GM19468 (cell line): ENCODE data around the gene ELOA.
"Not testable (repeated sequence)": the region's sequence is repeated elsewhere in the genome, so short reads cannot be mapped to it uniquely, and the experiment has no call there.

Experiments used
- ATAC-seq: cut with Tn5 transposase; IDR thresholded peaks from one replicate; pipeline ENCODE4 v1.9.1; 2021; ENCODE audit warnings: mild to moderate bottlenecking, moderate library complexity, moderate number of reproducible peaks; ENCODE audit not compliant: unreplicated experiment; ENCODE audit errors: extremely low read depth

The ELOA gene

DNA sequence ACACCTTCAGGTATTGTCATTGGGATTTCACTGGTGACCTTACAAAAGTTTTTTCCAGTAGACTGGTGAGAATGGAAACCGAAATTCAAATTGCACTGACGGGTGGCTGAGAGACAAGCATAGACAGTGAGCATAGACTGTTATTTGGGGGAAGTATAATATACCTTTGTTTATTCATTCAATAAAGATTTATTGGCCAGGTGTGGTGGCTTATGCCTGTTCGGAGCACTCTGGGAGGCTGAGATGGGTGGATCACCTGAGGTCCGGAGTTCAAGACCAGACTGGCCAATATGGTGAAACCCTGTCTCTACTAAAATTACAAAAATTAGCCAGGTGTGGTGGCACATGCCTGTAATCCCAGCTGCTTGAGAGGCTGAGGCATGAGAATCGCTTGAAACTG is 10.0 kb upstream of the ELOA start:
- not testable (repeated sequence) for ATAC-seq

DNA sequence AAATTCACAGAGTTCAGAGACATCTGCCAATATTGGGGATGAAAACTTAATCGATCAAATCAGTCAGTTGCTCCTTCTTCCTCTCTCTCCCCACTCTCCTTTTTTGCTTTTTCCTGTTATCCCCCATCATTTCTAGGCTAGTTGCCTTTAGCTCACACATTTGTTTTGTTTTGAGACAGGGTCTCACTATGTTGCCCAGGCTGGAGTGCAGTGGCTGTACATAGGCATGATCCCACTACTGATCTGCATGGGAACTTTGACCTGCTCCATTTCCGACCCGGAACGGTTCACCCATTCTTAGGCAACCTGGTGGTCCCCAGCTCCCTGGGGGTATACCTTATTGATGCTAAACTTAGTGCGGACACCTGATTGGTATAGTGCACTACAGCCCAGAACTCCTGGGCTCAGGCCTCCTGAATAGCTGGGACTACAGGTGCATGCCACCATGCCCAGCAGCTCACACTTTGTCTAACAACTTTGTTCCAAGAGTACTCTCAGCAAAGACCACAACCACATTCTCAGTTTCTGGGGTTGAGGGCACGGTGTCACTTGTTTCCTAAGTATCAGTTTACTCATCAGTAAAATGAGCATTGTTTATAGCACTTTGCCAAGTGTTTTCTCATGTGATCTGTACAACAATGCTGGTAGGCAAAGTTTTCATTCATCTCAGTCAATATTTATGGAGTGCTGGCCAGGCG is 6.7 kb upstream of the ELOA start:
- no peak for ATAC-seq

DNA sequence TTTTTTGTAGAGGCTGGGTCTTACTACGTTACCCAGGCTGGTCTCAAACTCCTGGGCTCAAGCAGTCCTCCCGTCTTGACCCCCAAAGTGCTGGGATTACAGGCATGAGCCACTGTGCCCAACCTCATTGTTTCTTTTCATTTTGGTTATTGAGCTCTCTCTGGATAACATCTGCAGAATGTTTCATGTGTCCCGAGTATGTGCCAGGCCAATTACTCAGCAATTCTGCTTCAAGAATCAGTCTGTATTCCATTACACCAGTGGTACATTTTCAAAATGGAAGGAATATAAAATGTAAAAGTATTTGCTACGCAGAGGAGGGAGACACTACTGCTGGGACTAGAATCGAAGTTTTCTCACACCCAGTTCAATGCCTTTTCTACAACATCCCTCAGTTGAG is 1.7 kb upstream of the ELOA start:
- ATAC-seq: no peak

DNA sequence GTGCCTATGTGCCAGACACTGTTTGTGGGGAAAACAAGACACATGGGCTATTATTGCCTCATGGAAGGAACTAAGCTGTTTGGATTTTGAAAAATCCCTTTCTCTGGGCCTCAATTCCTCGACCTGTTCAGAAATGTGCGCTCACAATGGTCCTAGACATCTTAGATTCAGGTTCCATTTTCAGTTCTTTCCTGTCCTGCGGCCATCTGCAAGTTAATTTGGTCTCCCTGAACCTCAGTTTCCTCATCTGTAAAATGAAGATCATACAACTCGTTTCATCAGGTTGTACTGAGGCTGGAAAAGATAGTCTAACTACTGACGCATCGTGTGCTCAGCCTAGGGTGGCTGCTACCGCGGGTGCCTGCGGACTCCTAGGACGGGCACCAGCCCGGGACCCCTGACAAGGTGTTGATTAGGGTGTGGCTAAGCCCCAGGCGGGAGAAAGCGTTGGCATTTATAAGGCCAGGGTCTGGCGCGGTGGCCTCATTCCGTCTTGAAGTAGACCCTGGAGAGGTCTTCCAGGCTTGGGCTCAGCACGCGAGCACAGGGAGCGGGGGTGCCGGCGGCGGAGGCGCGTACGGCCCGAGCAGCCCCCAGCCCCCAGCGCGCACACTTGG is 493 bp upstream of the ELOA start:
- no peak for ATAC-seq

DNA sequence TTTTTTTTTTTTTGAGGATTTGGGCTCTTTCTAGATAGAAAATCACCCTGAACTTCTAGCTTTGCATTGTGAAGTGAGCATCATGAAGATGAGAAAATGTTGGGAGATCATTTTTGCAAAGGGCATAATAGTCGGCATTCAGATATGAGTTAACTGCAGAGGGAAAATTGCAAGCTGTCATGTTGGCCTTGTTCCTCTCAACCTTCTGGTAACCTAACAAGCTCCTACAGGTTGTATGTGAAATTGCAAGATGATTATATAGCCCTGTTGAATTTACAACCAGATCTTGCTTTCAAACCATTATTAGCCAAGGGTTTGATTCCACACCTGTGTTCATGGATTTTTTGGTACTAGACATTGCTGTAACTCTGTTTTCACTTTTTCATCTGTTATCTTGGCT is 2.2 kb downstream of the ELOA start:
- no peak for ATAC-seq

DNA sequence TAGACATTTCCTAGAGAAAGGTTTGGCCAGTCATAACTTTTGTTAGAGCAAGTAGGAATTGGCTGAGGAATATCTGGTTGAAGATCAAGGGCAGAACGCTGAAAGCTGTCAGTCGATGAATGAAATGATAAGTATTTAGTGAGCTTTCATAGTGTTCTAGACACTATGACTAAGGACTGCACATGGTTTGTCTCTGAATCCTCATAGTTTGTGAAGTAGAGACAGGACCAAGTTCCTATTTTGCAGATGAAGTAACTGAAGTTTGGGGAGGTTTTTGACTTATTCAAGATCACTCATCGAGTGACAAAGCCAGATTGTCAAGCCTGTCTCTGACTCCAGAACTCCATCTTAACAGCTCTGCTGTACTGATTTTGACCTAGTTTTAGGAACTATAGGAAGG is 4.7 kb downstream of the ELOA start:
- ATAC-seq: no peak

DNA sequence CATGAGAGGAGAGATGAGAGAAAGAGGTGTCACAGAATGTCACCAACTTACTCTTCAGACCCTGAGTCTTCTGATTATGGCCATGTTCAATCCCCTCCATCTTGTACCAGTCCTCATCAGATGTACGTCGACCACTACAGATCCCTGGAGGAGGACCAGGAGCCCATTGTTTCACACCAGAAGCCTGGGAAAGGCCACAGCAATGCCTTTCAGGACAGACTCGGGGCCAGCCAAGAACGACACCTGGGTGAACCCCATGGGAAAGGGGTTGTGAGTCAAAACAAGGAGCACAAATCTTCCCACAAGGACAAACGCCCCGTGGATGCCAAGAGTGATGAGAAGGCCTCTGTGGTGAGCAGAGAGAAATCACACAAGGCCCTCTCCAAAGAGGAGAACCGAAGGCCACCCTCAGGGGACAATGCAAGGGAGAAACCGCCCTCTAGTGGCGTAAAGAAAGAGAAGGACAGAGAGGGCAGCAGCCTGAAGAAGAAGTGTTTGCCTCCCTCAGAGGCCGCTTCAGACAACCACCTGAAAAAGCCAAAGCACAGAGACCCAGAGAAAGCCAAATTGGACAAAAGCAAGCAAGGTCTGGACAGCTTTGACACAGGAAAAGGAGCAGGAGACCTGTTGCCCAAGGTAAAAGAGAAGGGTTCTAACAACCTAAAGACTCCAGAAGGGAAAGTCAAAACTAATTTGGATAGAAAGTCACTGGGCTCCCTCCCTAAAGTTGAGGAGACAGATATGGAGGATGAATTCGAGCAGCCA is 8.0 kb downstream of the ELOA start:
- no peak for ATAC-seq

DNA sequence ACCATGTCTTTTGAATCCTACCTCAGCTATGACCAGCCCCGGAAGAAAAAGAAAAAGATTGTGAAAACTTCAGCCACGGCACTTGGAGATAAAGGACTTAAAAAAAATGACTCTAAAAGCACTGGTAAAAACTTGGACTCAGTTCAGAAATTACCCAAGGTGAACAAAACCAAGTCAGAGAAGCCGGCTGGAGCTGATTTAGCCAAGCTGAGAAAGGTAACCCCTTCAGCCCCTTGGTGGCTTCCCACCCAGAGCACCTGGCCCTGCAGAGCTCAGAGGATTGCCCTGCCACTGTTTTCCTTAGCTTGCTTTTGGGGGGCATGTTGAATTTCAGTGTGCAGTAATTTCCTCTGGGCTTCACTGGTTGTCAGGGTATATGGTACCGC is 8.5 kb downstream of the ELOA start:
- no peak for ATAC-seq

DNA sequence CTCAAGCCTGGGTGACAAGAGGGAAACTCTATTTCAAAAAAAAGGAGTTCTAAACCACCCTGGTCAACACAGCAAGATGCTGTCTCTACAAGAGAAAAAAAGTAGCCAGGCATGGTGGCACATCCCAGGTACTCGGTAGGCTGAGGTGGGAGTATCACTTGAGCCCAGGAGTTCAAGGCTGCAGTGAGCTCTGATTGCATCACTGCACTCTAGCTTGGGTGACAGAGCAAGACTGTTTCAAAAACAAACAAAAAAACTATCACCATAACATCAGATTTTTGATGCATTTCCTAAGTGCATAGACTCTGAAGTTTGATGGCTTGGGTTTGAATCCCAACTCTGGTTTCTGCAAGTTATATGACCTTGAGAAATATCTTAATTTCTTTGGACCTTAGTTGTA is 9.6 kb downstream of the ELOA start:
- no peak for ATAC-seq

DNA sequence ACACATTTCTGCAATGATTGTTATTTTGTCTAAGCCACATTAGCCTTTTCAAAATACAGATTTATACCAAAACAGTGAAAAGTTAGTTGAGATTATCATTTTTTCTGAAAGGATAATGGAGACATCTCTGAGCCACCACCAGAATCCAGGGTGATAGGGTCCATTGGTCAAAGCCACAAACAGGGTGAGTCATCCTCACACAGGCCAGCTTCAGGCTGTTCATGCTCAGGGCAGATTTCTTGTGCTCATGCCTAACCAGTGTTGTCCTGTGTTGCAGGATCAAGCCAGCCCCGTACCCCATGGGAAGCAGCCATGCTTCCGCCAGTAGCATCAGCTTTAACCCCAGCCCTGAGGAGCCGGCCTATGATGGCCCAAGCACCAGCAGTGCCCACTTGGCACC is 13.4 kb downstream of the ELOA start:
- ATAC-seq: no peak

DNA sequence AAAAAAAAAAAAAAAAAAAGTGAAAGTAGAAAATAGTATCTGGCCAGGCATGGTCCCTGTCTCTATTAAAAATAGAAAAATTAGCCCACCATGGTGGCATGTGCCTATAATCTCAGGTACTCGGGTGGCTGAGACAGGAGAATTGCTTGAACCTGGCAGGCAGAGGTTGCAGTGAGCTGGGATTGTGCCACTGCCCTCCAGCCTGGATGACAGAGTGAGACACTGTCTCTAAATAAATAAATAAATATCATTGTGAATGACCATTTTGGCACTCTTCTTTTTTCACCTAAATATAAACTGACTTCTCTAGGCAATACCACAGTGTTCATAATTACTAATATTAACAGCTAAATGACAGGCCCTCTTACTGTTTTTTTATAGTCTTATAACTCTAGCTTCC is 14.5 kb downstream of the ELOA start:
- ATAC-seq: no peak

DNA sequence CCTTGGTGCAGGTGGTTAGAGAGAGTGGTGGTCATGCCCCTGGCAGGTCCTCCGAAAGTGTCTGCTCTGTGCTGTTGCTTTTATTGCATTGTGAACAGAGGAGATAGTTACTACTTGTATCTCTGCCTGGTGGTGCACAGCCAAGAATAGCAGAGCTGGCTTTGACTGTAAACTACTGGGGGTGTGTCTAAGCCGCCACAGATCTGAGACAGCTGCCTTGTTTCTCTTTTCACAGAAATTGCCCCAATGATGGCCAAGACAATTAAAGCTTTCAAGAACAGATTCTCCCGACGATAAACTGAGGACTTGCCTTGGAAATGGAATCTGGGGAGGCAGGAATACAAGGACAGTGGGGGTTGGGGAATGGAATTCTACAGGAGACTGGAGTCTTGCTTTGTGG is 16.0 kb downstream of the ELOA start:
- ATAC-seq: no peak

DNA sequence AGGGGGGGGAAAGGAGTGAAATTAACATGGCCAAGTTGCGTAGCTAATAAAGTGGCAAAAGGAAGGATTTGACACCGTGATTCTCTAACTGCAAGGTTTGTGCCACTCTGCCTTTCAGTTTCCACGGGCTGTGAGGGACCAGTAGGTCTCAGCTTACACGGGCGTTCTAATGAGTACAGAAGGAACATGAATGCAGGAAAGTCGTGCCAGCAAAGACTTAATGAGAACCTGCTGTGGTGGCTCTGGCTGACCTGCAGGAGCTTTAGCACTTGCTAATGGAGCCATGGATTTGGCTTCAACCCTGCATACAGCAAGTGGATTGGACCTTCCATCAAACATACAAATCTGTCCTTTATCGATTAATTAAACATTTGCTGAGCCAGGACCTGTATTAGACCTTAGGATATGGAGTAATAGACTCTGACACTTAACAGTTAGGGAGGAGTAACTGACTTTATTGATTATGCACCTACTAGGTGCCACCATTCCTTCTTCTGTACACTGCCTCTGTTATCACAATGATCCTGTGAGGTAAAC is 19.8 kb downstream of the ELOA start:
- ATAC-seq: no peak

DNA sequence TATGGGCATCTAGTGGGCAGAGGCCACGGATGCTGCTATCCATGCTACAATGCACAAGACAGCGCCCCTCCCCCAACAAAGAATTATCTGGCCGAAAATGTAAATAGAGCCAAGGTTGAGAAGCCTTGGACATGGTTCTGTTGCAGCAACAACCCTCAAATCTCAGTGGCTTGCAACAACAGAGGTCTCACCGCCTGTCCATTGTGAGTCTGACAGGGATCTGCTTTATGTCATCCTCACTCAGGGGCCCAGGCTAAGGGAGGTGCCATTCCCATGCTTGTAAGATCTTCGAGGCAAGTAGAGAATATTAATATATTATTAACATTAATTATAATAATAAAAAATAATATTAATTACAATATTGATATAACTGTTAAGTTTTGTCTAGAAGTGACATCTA is 25.5 kb downstream of the ELOA start:
- ATAC-seq: no peak

DNA sequence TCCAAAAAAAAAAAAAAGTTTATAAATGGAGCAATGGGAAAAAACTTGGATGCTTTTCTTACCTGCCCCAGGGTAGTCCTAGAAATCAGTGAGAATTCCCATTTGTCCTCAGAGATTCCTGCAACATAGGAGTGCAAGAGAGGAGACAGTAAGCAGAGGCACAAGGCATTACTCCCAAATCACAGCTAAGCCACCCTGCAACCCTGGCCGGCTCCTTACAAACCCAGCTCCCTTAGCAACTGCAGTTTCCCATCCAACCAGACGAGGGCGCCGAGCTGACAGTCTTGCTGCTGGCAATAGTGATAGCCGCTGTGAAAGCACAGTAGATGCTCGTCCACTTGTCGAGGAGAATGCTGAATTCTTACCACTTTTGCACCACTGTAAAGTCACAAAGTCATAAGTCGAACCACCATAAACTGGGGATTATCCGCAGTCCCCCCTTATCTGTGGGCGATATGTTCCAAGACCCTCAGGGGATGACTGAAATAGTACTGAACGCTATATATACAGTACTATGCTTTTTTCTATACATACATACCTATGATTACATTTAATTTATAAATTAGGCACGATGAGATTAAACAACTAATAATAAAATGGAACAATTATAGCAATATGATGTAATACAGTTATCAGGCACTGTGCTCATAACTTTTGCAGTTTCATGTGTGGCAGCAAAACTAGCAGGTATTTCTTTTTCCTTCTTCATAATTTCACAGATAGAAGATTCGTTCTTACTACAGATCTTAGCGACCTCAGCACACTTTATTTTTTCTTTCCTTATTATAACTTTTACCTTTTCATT is 29.0 kb downstream of the ELOA start:
- no peak for ATAC-seq

DNA sequence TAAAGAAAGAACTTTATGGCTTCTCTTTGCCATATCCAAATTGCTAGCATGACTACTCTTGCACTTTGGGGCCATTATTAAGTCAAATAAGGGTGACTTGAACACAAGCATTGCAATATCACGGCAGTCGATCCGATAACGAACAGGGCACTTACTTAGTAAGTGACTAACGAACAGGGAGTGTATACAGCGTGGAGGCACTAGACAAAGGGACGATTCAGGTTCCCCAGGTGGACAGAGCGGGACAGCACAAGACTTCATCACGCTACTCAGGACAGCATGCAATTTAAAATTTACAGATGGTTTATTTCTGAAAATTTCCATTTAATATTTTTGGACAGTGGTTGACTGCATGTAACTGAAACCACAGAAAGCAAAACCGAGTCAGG is 29.6 kb downstream of the ELOA start:
- ATAC-seq: no peak

DNA sequence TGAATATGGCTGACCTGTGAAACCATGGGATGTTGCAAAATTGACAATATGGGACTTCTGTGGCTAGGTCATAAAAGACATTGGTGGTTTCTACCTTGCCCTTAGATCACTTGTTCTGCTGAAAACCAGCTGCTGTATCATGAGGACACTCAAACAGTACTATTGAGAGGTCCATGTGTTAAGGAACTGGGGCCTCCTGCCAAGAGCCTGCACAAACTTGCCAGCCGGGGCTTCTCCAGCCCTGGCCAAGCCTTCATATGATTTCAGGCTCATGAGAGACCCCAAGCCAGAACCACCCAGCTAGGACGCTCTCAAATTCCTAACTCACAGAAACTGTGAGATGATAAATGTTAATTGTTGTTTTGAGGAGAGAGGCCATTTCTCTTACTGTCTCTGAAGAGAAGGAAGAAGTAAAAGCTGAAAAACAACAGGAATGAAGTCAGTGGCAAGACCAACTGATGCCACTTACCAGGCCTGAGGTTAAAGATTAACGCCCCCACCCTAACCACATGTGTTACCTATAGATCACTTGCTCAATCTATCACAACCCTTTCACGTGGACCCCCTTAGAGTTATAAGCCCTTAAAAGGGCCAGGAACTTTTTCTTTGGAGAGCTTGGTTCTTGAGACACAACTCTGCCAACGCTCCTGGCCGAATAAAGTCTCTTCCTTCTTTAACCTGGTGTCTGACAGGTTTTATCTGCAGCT is 31.1 kb downstream of the ELOA start:
- ATAC-seq: no peak

DNA sequence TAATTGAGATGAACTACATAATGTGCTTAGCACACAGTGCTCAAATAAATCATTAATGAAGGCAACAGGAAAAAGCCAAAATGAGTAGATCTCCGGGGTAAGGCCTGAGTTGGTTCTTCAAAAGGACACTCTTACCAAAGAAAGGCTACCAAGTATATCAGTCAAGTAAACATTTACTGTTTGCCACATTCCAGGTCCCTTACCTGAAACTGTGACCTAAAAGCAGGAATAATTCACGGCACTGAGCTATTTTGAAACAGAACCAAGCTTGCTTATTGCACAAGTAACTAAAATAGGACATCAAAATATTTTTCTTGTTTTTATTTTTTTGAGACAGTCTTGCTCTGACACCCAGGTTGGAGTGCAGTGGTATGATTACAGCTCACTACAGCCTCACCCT is 32.9 kb downstream of the ELOA start:
- ATAC-seq: no peak

DNA sequence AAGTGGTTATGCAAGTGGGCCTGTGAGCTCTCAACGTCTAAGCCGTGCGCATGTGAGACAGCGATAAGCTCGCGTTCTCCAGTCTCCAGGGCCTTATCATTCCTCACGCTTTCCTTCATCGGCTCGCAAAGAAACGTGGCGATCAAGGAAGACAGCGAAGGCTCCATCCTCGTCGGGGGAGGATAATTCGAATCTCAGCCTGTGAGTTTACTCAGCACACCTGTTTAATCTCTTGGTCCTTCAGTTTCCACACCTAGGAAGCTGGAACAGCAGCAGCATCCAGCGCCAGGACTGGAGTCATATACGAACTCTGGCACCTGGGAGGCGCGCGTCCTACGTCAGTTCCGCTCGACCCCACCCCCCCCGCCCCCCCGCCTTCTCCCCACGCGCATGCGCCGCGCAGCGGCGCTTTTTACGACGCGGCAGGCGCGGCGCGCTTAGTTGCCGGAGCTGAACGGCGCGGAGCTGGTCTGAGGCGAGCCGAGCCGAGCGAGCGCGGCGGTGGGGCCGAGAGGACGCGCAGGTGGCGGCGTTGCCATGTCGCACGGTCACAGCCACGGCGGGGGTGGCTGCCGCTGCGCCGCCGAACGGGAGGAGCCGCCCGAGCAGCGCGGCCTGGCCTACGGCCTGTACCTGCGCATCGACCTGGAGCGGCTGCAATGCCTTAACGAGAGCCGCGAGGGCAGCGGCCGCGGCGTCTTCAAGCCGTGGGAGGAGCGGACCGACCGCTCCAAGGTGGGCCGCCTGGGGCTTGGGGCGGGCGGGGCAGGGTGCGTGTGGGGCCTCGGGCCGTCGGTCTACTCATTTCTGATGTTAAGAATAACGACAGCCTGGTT is 34.9 kb downstream of the ELOA start, which contains the start of gene PITHD1:
PITHD1 (plus strand) TSS at position 440 of the 836 bp plus-strand sequence; CDS start at position 538, 98 bp downstream.
- peak; percentile 34 for ATAC-seq
